Skeletal muscle tissue (tissue), 5 donors: ENCODE measurements around the gene ATP2C1. TPM values are rescaled to one million over a fixed set of nuclear protein-coding genes. Genes with fewer than 3 reads are reported as not detected.

ENCODE experiments used
- H3K27ac ChIP-seq: one replicate; pipeline ENCODE4 v1.7.0; 2013; ENCODE audit warnings: mild to moderate bottlenecking, low read depth, low read length, inconsistent platforms
- H3K27me3 ChIP-seq, 3 donors: one replicate each; pipeline ENCODE4 v1.7.0; 2013; ENCODE audit warnings: low read length in 3 of 3; ENCODE audit not compliant: control insufficient read depth in 3 of 3, insufficient read depth in 3 of 3
- H3K36me3 ChIP-seq, 3 donors: one replicate each; pipeline ENCODE4 v1.7.0; 2013; ENCODE audit warnings: low read length in 3 of 3; ENCODE audit not compliant: control insufficient read depth in 3 of 3, insufficient read depth in 3 of 3
- H3K4me1 ChIP-seq, 3 donors: one replicate each; pipeline ENCODE4 v1.7.0; 2013; ENCODE audit warnings: low read length in 3 of 3, mild to moderate bottlenecking in 3 of 3; ENCODE audit not compliant: control insufficient read depth in 3 of 3, insufficient read depth in 3 of 3
- H3K4me3 ChIP-seq, 3 donors: one replicate each; pipeline ENCODE4 v1.7.0; 2013; ENCODE audit warnings: low read length in 3 of 3
- H3K9ac ChIP-seq, 3 donors: one replicate each; pipeline ENCODE4 v1.7.0; 2013; ENCODE audit warnings: low read length in 3 of 3, mild to moderate bottlenecking in 3 of 3, moderate library complexity in 2 of 3, low read depth in 1 of 3
- H3K9me3 ChIP-seq, 3 donors: one replicate each; pipeline ENCODE4 v1.7.0; 2013; ENCODE audit warnings: low read length in 3 of 3; ENCODE audit not compliant: control insufficient read depth in 3 of 3
- small RNA-seq: library from RNA; depleted of rRNA; stranded (forward); fragments of <200 nt; gene quantifications from one replicate; pipeline ENCODE3, GENCODE V24; 2014
- total RNA-seq: library from RNA; depleted of rRNA; stranded (reverse); fragments of >200 nt; gene quantifications from one replicate; pipeline ENCODE4 v1.2.3, GENCODE V29; 2014
- donor health status: Osteomylitis.

ATP2C1 gene
- total RNA-seq, 1 donor from 2014 or later = 106 TPM

- no peaks in the 10 kb centered on the region for H3K4me1 ChIP-seq
- no peaks in the 10 kb centered on the region for H3K9me3 ChIP-seq
- H3K27me3 ChIP-seq = no peaks in the 10 kb centered on the region
- H3K9ac ChIP-seq = no peak overlapping the region
- peaks cover 0 to 3% (median 0%) of the 10 kb centered on the region in 3 donors for H3K36me3 ChIP-seq
- H3K4me3 ChIP-seq = no peak overlapping the region
- H3K27ac ChIP-seq = no peak overlapping the region
Observed at GRCh38 chr3:131047582-131047981, 153.7 kb downstream of the ATP2C1 start.

GRCh38 chr3:131048030-131048429, 154.1 kb downstream of the ATP2C1 start:
- H3K4me3 ChIP-seq = no peak overlapping the region
- no peaks in the 10 kb centered on the region for H3K4me1 ChIP-seq
- no peak overlapping the region for H3K9ac ChIP-seq
- no peak overlapping the region for H3K27ac ChIP-seq
- H3K27me3 ChIP-seq = no peaks in the 10 kb centered on the region
- peaks cover 0 to 3% (median 0%) of the 10 kb centered on the region in 3 donors for H3K36me3 ChIP-seq
- no peaks in the 10 kb centered on the region for H3K9me3 ChIP-seq

GRCh38 chr3:131050001-131050400, 156.1 kb downstream of the ATP2C1 start:
- Histone ChIP-seq H3K36me3 (peaks cover 0 to 3% (median 0%) of the 10 kb centered on the region in 3 donors), H3K4me1 (no peaks in the 10 kb centered on the region), H3K27me3 (no peaks in the 10 kb centered on the region), H3K9ac (no peak overlapping the region), H3K27ac (no peak overlapping the region), H3K4me3 (no peak overlapping the region), H3K9me3 (no peaks in the 10 kb centered on the region)

GRCh38 chr3:131053043-131053859, 159.4 kb downstream of the ATP2C1 start:
- H3K4me1 ChIP-seq = no peaks in the 10 kb centered on the region
- H3K27me3 ChIP-seq = no peaks in the 10 kb centered on the region
- H3K4me3 ChIP-seq = no peak overlapping the region
- peaks cover 0 to 2% (median 0%) of the 10 kb centered on the region in 3 donors for H3K36me3 ChIP-seq
- no peak overlapping the region for H3K27ac ChIP-seq
- no peaks in the 10 kb centered on the region for H3K9me3 ChIP-seq
- H3K9ac ChIP-seq = no peak overlapping the region

Small RNA genes within 50 kb of the gene (small RNA-seq; reads per million reads assigned to genes)
- not detected for gene RF00019

Other genes starting within 250 kb of the ATP2C1 start
- 58.5 TPM for gene PIK3R4, start 147.3 kb upstream of the ATP2C1 start, total RNA-seq
- gene ASTE1, start 132.7 kb downstream of the ATP2C1 start, total RNA-seq = 5.2 TPM
- 20.9 TPM for gene NEK11, start 132.8 kb downstream of the ATP2C1 start, total RNA-seq